Measurements from ENCODE around the gene CRISPLD2.

Gene CRISPLD2

DNA sequence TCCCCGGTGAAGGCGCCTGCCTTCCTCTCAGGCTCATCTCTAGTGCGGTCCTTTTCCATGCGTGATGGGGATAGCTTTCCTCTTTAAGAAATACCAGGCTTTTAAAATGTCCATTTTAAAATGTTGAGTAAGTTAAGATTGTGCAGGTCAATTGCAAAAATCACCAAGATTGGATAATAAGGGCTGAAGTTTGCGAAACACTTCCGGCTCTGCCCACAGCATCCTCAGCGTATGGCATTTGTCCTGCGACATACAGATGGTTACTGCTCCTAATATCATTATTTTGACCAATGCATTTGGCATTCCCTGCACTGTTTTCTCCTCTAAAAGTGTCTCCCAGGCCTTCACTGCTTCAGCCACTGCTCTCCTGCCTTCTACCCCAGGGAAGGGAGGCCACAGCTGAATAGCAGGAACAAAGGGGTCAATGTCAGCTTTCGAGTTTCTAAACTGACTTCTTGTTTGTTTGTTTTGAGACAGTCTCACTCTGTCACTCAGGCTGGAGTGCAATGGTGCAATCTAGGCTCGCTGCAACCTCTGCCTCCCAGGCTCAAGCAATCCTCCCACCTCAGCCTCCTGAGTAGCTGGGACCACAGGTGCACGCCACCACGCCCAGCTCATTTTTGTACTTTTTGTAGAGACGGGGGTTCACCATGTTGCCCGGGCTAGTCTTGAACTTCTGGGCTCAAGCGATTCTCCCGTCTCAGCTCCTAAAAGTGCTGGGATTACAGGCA, 91.9 kb downstream of the CRISPLD2 start:
- Histone ChIP-seq H3K4me1 (ENCODE audit: control insufficient read depth, low read depth, low read length) (no peaks in the 10 kb centered on the region), H3K4me3 (ENCODE audit: low read length) (no peak overlapping the region), H3K27ac (ENCODE audit: low read length) (no peak overlapping the region), H3K9me3 (ENCODE audit: control insufficient read depth, low read depth, low read length) (no peaks in the 10 kb centered on the region), H3K36me3 (ENCODE audit: control insufficient read depth, low read depth, low read length) (no peaks in the 10 kb centered on the region), H3K9ac (ENCODE audit: low read length) (no peak overlapping the region), H3K27me3 (ENCODE audit: control insufficient read depth, insufficient read depth, low read length) (no peaks in the 10 kb centered on the region)

- no peaks in the 10 kb centered on the region for H3K36me3 ChIP-seq (ENCODE audit: control insufficient read depth, low read depth, low read length)
- no peak overlapping the region for H3K9ac ChIP-seq (ENCODE audit: low read length)
- no peaks in the 10 kb centered on the region for H3K27me3 ChIP-seq (ENCODE audit: control insufficient read depth, insufficient read depth, low read length)
- no peaks in the 10 kb centered on the region for H3K4me1 ChIP-seq (ENCODE audit: control insufficient read depth, low read depth, low read length)
- H3K9me3 ChIP-seq (ENCODE audit: control insufficient read depth, low read depth, low read length), result no peaks in the 10 kb centered on the region
- no peak overlapping the region for H3K4me3 ChIP-seq (ENCODE audit: low read length)
- H3K27ac ChIP-seq (ENCODE audit: low read length), result no peak overlapping the region
Measured at GRCh38 chr16:84913315-84913714, 93.5 kb downstream of the CRISPLD2 start.

DNA sequence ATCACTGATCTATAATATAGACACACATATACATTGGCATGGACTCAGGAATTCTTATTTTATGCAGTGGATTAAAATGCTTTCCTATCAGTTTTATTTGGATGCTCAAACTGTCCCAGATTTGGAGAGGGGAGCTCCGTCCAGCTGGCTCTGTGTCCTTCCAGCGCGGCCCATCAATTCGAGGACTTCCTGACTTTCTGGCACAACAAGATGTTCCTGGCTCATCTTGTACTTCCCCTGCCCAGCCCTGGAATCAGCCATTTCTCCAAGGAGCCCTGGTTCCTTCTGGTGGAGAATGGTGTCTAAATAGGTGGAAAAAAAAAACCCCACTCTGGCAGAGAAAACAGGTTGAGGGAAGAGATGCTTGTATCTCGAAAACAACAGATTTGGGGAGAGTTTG, 94.5 kb downstream of the CRISPLD2 start:
- Histone ChIP-seq H3K27ac (ENCODE audit: low read length) (no peak overlapping the region), H3K4me1 (ENCODE audit: control insufficient read depth, low read depth, low read length) (no peaks in the 10 kb centered on the region), H3K27me3 (ENCODE audit: control insufficient read depth, insufficient read depth, low read length) (no peaks in the 10 kb centered on the region), H3K36me3 (ENCODE audit: control insufficient read depth, low read depth, low read length) (no peaks in the 10 kb centered on the region), H3K9ac (ENCODE audit: low read length) (no peak overlapping the region), H3K4me3 (ENCODE audit: low read length) (no peak overlapping the region), H3K9me3 (ENCODE audit: control insufficient read depth, low read depth, low read length) (no peaks in the 10 kb centered on the region)

DNA sequence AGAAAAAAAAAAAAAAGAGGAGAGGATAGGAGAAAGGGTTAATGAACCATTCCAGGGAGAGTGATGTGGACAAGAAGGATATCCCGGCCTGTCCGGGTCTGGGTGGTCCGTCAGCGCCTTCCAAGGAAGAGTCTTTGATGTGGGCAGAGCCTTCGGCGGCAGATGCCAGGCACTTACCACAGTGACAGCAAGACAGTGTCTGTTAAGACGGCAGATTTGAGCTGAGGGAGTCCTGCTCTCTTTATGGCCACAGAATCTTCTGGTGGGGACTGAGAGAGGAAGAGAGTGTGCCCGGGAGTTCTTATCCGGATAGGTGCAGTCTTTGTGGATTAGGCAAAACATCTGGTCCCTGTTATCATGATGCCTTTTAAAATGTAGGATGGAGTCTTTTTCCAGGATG, 96.4 kb downstream of the CRISPLD2 start:
- Histone ChIP-seq H3K9ac (ENCODE audit: low read length) (no peak overlapping the region), H3K27me3 (ENCODE audit: control insufficient read depth, insufficient read depth, low read length) (no peaks in the 10 kb centered on the region), H3K27ac (ENCODE audit: low read length) (no peak overlapping the region), H3K4me3 (ENCODE audit: low read length) (no peak overlapping the region), H3K36me3 (ENCODE audit: control insufficient read depth, low read depth, low read length) (no peaks in the 10 kb centered on the region), H3K9me3 (ENCODE audit: control insufficient read depth, low read depth, low read length) (no peaks in the 10 kb centered on the region), H3K4me1 (ENCODE audit: control insufficient read depth, low read depth, low read length) (no peaks in the 10 kb centered on the region)

DNA sequence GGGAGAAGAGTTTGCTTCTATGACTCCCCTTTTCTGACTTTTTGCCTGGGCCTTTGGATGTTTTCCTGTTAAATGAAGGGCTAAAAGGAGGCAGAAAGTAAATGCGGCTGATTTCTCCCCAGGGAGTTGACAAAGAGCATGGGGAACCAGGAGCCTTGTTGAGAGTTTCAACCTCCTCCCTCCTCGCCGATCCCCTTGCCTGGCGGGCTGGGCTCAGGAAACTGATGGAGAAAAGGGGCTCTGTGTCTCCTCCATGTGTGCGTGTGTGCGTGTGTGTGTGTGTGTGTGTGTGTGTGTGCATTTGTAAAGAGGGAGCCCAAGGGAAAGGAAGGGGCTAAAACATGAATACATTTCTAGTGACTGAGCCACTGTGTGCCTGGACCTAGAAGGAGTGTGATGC, 97.1 kb downstream of the CRISPLD2 start:
- Histone ChIP-seq H3K36me3 (ENCODE audit: control insufficient read depth, low read depth, low read length) (no peaks in the 10 kb centered on the region), H3K4me1 (ENCODE audit: control insufficient read depth, low read depth, low read length) (no peaks in the 10 kb centered on the region), H3K4me3 (ENCODE audit: low read length) (no peak overlapping the region), H3K9me3 (ENCODE audit: control insufficient read depth, low read depth, low read length) (no peaks in the 10 kb centered on the region), H3K9ac (ENCODE audit: low read length) (no peak overlapping the region), H3K27me3 (ENCODE audit: control insufficient read depth, insufficient read depth, low read length) (no peaks in the 10 kb centered on the region), H3K27ac (ENCODE audit: low read length) (no peak overlapping the region)

DNA sequence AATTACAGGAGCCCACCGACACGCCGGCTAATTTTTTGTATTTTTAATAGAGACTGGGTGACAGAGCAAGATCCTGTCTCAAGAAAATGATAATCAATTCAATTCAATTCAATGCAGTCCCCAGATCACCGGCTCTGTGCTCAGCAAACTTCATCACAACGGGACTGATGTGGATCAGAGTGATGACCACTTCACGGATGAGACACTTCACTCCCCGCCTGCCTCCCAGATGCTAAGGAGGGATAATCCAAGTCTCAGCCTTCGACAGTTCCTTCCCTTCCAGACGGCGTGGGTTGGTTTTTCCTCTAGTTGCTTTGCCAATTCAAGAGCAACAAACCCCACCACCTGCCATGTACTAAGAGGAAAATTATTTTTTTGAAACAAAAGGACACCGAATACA, 97.7 kb downstream of the CRISPLD2 start:
- no peaks in the 10 kb centered on the region for H3K27me3 ChIP-seq (ENCODE audit: control insufficient read depth, insufficient read depth, low read length)
- H3K4me3 ChIP-seq (ENCODE audit: low read length), result no peak overlapping the region
- no peaks in the 10 kb centered on the region for H3K36me3 ChIP-seq (ENCODE audit: control insufficient read depth, low read depth, low read length)
- no peaks in the 10 kb centered on the region for H3K4me1 ChIP-seq (ENCODE audit: control insufficient read depth, low read depth, low read length)
- no peaks in the 10 kb centered on the region for H3K9me3 ChIP-seq (ENCODE audit: control insufficient read depth, low read depth, low read length)
- no peak overlapping the region for H3K27ac ChIP-seq (ENCODE audit: low read length)
- H3K9ac ChIP-seq (ENCODE audit: low read length), result no peak overlapping the region

DNA sequence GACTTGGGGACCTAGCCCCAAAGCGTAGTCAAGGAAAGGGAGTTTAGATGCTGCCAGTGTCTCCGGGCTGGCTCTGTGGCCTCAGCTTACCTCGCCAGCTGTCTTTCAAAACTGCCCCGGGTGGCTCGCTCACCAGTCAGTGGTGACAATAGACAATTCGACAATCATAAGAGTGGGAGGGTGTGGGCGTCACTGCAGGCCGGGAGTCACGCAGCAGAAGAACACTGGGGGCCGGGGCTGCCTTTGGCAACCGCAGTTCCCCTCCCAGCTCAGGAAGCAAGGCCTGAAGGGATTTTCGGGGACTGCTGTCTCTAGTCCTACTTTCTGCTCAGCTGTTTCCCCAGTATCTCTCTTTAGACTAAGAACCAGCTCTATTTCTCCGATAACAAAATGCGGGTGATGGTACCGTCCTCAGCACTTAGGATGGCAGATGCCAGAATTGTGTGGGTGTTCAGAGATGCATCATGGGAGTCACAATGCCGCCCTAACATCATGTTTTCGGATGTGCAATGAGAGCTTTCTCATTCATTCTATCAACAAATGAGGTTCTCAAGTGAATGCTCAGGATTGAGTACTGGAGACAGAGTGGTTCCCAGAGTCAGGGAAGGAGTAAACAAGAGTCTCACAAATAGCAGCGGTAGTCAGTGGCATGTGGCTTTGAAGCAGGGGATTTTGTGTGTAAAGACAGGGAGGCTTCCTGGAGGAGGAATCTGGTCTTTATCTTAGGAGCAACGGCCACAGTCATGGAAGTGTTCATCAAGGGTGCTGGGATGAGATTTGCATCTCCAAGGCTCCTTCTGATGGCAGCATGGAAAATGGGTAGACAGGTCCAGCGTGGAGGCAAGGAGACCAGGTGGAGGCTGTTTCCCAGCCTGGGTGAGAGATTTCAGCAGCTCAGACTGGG, 98.5 kb downstream of the CRISPLD2 start:
- H3K36me3 ChIP-seq (ENCODE audit: control insufficient read depth, low read depth, low read length), result no peaks in the 10 kb centered on the region
- H3K4me3 ChIP-seq (ENCODE audit: low read length), result no peak overlapping the region
- H3K9me3 ChIP-seq (ENCODE audit: control insufficient read depth, low read depth, low read length), result no peaks in the 10 kb centered on the region
- no peak overlapping the region for H3K27ac ChIP-seq (ENCODE audit: low read length)
- no peaks in the 10 kb centered on the region for H3K4me1 ChIP-seq (ENCODE audit: control insufficient read depth, low read depth, low read length)
- no peak overlapping the region for H3K9ac ChIP-seq (ENCODE audit: low read length)
- H3K27me3 ChIP-seq (ENCODE audit: control insufficient read depth, insufficient read depth, low read length), result no peaks in the 10 kb centered on the region

DNA sequence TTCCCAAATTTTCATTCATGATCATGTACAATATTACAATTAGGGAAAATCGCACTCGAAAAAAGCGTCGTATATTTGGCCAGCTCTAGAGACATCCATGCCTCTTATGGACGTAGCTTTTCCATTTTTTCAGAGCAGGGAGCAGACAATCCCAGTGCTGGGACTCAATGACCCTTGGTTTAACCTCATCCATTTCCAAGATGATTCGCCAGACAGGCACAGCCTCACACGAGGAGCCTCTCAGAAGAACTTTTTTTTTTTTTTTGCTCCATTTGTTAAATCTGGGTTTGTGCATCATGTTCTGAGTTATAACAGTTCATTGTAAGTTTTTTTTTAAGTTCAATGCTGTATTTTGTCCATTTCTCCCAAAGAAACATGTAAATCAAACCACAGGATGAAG, 99.5 kb downstream of the CRISPLD2 start:
- no peaks in the 10 kb centered on the region for H3K36me3 ChIP-seq (ENCODE audit: control insufficient read depth, low read depth, low read length)
- no peak overlapping the region for H3K9ac ChIP-seq (ENCODE audit: low read length)
- no peaks in the 10 kb centered on the region for H3K4me1 ChIP-seq (ENCODE audit: control insufficient read depth, low read depth, low read length)
- no peak overlapping the region for H3K27ac ChIP-seq (ENCODE audit: low read length)
- H3K4me3 ChIP-seq (ENCODE audit: low read length), result no peak overlapping the region
- H3K9me3 ChIP-seq (ENCODE audit: control insufficient read depth, low read depth, low read length), result no peaks in the 10 kb centered on the region
- H3K27me3 ChIP-seq (ENCODE audit: control insufficient read depth, insufficient read depth, low read length), result no peaks in the 10 kb centered on the region

DNA sequence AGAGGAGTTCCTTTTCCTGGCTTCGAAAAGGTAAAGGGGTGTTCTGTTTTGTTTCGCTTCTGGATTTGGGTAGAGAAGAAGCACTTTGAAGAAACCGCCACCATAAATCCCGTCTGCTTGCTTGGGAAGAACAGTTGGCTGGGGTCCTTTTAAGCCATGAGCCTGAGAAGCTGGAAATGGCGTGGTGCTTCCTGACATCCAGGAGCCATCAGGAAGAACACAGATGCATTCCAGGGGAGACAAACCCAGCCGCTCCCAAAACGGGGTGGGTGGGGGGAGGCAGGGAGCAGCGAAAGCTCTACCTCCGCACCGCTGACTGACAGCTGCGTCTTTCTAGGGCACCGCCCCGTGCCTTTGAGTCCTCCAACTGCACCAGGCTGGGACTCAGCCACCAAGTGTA, 99.9 kb downstream of the CRISPLD2 start:
- Histone ChIP-seq H3K27me3 (ENCODE audit: control insufficient read depth, insufficient read depth, low read length) (no peaks in the 10 kb centered on the region), H3K4me3 (ENCODE audit: low read length) (no peak overlapping the region), H3K9ac (ENCODE audit: low read length) (no peak overlapping the region), H3K27ac (ENCODE audit: low read length) (no peak overlapping the region), H3K9me3 (ENCODE audit: control insufficient read depth, low read depth, low read length) (no peaks in the 10 kb centered on the region), H3K4me1 (ENCODE audit: control insufficient read depth, low read depth, low read length) (no peaks in the 10 kb centered on the region), H3K36me3 (ENCODE audit: control insufficient read depth, low read depth, low read length) (no peaks in the 10 kb centered on the region)

DNA sequence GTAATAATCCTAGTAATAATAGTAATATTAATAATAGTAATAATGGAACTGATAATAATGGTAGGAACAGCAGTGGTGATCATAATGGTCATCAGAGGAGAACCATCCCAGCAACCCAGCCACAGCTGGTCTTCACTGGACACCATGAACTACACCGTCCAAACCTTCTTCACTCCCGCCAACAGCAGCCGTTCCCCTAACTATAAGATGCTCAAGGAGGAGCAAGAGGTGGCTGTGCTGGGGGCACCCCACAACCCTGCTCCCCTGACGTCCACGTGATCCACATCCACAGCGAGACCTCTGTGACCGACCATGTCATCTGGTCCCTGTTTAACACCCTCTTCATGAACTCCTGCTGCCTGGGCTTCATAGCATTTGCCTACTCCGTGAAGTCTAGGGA, 100.5 kb downstream of the CRISPLD2 start:
- Histone ChIP-seq H3K4me1 (ENCODE audit: control insufficient read depth, low read depth, low read length) (no peaks in the 10 kb centered on the region), H3K36me3 (ENCODE audit: control insufficient read depth, low read depth, low read length) (no peaks in the 10 kb centered on the region), H3K27me3 (ENCODE audit: control insufficient read depth, insufficient read depth, low read length) (no peaks in the 10 kb centered on the region)

DNA sequence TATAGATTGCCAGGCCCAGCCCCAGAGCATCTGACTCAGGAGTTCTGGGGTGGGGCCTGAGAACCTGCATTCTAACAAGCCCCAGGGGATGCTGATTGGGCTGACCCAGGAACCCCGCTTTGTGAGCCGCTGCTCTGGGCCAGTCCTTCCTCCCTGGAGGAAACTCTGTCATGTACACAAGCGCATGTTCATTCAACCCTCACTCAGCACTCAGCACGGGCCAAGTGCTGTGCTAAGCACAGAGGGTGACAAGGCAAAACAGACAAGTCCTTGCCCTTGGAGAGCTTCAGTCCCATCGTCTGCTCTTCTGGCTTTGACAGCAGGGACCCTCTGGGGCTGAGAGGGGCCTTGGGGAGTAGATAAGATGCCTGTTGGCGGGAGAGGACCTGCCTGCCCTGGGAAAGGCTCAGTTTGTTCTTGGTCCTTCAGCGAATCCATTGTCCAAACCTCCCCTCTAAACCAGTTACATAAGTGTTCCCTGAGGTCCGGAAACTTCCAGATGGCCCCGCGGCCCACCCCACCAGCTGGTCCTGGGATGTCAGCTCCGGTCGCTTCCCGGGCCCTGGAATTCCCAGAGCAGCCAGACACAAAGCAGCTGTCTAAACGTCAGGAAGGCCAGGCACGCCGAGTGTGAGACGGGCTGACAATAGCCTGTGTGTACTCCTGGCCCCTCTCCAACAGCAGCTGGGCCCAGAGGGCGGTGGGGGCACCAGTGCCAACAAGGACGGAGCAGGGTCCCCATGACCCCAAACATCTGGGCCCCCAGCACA, 102.8 kb downstream of the CRISPLD2 start:
- Histone ChIP-seq H3K27ac (ENCODE audit: low read length) (no peak overlapping the region), H3K36me3 (ENCODE audit: control insufficient read depth, low read depth, low read length) (no peaks in the 10 kb centered on the region), H3K9me3 (ENCODE audit: control insufficient read depth, low read depth, low read length) (no peaks in the 10 kb centered on the region), H3K27me3 (ENCODE audit: control insufficient read depth, insufficient read depth, low read length) (no peaks in the 10 kb centered on the region), H3K4me3 (ENCODE audit: low read length) (no peak overlapping the region), H3K4me1 (ENCODE audit: control insufficient read depth, low read depth, low read length) (no peaks in the 10 kb centered on the region), H3K9ac (ENCODE audit: low read length) (no peak overlapping the region)

More for the DNA sequence above, 100.5 kb downstream of the CRISPLD2 start:
- Histone ChIP-seq H3K9ac (ENCODE audit: low read length) (no peak overlapping the region), H3K4me3 (ENCODE audit: low read length) (no peak overlapping the region), H3K27ac (ENCODE audit: low read length) (no peak overlapping the region), H3K9me3 (ENCODE audit: control insufficient read depth, low read depth, low read length) (no peaks in the 10 kb centered on the region)

All from iPS-18a (cell line).